Esophagus squamous epithelium (tissue), 5 donors: ENCODE data around the gene POR. TPM values are rescaled to one million over a fixed set of nuclear protein-coding genes. Genes with fewer than 3 reads are reported as not detected.

Experiments used
- DNase-seq: peaks from one replicate; lab custom pipeline; 2025; lab: John Stamatoyannopoulos, UW
- H3K27ac ChIP-seq, 4 donors: fragments of 200-600 bp; sonication (generic); one replicate each; pipeline ENCODE4 v1.5.1; 2016 to 2019; ENCODE audit warnings: mild to moderate bottlenecking in 1 of 4
- H3K27me3 ChIP-seq, 4 donors: fragments of 200-600 bp; sonication (generic); 1 replicate in 3 of 4; 2 replicates in 1 of 4; pipeline versions ENCODE4 v1.5.1 to v1.6.0; 2017 to 2021; ENCODE audit warnings: antibody characterized with exemption in 1 of 4
- H3K36me3 ChIP-seq, 3 donors: fragments of 200-600 bp; sonication (generic); one replicate each; pipeline ENCODE4 v1.5.1; 2016 to 2019
- H3K4me1 ChIP-seq, 3 donors: fragments of 200-600 bp; sonication (generic); one replicate each; pipeline ENCODE4 v1.5.1; 2017 to 2019
- H3K4me3 ChIP-seq, 4 donors: fragments of 200-600 bp; sonication (generic); 1 replicate in 3 of 4; 2 replicates in 1 of 4; pipeline ENCODE4 v1.5.1; 2016 to 2019; ENCODE audit warnings: mild to moderate bottlenecking in 2 of 4, moderate library complexity in 1 of 4
- H3K9me3 ChIP-seq, 3 donors: fragments of 200-600 bp; sonication (generic); one replicate each; pipeline ENCODE4 v1.5.1; 2016 to 2019
- POLR2A ChIP-seq, 4 donors: fragments of 450-650 bp; IDR thresholded peaks; one replicate each; pipeline ENCODE4 v1.6.1; 2017; ENCODE audit warnings: antibody characterized with exemption in 4 of 4, mild to moderate bottlenecking in 4 of 4, moderate library complexity in 3 of 4
- WGBS, 2 donors: methylation state at CpG; one replicate each; pipeline ENCODE4 v1.1.5; 2018; 5-methylcytosine and 5-hydroxymethylcytosine counted together
- intact Hi-C: fragments of 100-400 bp; cut with DNase I; formaldehyde crosslinking; loops from one replicate; pipeline ENCODE4 v1.15.0; 2022
- total RNA-seq, 4 donors: library from RNA; depleted of rRNA; stranded (reverse); fragments of >200 nt; gene quantifications; one replicate each; pipeline ENCODE4 v1.1.0, GENCODE V29; 2016
- TF ChIP-seq, protein P1 (sequence below), 6 experiments: fragments of 450-650 bp in 4 of 6; fragments of 200-600 bp in 2 of 6; sonication (generic) in 2 of 6; IDR thresholded peaks; one replicate each; pipeline ENCODE4 v1.5.1; 2016 to 2019; ENCODE audit warnings: antibody characterized with exemption in 6 of 6, mild to moderate bottlenecking in 4 of 6, moderate library complexity in 4 of 6
- donor health status: DM: yes; HTN: yes; CAD: no.

The POR gene
- total RNA-seq, 4 donors from 2014 or later: 71.0 to 116 (median 81.6) TPM

DNA sequence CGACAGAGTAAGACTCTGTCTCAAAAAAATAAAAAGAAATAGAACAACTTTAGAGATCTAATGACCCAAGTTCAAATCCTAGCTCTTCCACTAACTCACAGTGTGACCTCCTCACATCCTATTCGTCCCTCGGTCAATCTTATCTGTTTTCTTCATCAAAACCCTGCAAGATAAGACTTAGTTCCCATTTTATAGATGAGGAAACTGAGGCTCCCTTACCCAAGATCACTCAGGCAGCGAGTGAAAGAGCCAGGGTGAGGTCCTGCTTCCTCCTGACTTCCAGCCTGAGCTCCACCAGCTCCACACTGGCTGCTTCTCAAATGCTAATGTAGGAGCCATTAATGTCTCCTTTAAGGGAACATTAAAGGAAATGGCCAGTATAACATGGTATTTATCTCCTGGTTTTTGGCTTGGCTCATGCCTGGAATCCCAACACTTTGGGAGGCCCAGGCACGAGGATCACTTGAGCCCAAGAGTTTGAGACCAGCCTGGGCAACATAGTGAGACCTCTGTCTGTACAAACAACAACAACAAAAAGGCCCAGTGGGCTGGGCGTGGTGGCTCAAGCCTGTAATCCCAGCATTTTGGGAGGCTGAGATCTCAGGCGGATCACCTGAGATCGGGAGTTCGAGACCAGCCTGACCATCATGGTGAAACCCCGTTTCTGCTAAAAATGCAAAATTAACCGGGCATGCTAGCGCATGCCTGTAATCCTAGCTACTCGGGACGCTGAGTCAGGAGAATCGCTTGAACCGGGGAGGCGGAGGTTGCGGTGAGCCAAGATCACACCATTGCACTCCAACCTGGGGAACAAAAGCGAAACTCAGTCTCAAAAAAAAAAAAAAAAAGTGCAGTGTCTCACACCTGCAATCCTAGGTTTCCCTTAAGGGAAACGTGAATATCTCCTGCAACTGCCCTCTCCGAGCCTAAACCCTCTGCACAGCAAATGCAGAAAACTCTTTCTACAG, 39.6 kb upstream of the POR start:
- no peaks in the 10 kb centered on the region for H3K9me3 ChIP-seq
- H3K27ac ChIP-seq: peak overlapping the region in 3 of 4 donors; percentile 19 to 71 (median 61)
- H3K4me3 ChIP-seq: no peak overlapping the region
- 54 to 66% methylated on average over 12 to 13 of the region's 21 CpGs for WGBS, 2 donors
- H3K27me3 ChIP-seq: no peaks in the 10 kb centered on the region
- no peak for DNase-seq
- H3K4me1 ChIP-seq: peaks cover 3 to 51% (median 20%) of the 10 kb centered on the region in 3 donors
- no peak for TF ChIP-seq POLR2A (IDR thresholded peaks at IDR 0.05)
- TF ChIP-seq, protein P1, sequence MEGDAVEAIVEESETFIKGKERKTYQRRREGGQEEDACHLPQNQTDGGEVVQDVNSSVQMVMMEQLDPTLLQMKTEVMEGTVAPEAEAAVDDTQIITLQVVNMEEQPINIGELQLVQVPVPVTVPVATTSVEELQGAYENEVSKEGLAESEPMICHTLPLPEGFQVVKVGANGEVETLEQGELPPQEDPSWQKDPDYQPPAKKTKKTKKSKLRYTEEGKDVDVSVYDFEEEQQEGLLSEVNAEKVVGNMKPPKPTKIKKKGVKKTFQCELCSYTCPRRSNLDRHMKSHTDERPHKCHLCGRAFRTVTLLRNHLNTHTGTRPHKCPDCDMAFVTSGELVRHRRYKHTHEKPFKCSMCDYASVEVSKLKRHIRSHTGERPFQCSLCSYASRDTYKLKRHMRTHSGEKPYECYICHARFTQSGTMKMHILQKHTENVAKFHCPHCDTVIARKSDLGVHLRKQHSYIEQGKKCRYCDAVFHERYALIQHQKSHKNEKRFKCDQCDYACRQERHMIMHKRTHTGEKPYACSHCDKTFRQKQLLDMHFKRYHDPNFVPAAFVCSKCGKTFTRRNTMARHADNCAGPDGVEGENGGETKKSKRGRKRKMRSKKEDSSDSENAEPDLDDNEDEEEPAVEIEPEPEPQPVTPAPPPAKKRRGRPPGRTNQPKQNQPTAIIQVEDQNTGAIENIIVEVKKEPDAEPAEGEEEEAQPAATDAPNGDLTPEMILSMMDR (IDR thresholded peaks at IDR 0.05): no peak
- intact Hi-C loops: no loop called here
- no peaks in the 10 kb centered on the region for H3K36me3 ChIP-seq

DNA sequence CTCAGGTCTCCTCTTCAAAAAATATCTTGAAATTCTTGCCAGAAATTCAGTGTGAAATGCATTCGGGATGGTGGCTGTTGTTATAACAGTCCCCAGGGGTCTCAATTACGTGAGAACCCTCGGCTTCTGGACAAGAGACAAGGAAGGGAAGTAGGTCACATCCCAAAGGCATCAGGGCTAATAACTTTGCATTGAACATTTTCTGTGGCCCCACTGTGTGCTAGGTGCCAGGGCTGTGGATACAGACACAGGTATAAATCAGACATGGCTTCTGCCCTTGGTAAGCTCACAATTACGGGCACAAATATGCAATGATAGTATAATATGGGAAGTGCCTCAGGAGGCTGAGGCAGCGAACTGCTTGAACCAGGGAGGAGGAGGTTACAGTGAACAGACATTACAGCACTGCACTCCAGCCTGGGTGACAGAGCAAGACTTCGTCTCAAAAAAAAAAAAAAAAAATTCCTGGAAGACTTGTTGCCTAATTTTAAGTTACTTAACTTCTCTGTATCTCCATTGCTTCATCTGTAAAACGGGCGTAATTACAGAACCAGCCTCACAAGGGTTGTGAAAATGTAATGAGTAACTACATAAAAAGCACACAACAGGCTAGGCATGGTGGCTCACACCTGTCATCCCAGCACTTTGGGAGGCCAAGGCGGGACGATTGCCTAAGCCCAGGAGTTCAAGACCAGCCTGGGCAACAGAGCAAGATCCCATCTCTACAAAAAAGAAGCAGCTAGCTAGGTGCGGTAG, 38.7 kb upstream of the POR start:
- no peak overlapping the region for H3K4me3 ChIP-seq
- H3K36me3 ChIP-seq: peaks cover 0 to 8% (median 1%) of the 10 kb centered on the region in 3 donors
- H3K27ac ChIP-seq: peak overlapping the region in 3 of 4 donors; percentile 19 to 71 (median 61)
- TF ChIP-seq, protein P1 (IDR thresholded peaks at IDR 0.05): no peak
- TF ChIP-seq POLR2A (IDR thresholded peaks at IDR 0.05): no peak
- no peaks in the 10 kb centered on the region for H3K27me3 ChIP-seq
- DNase-seq: no peak
- H3K9me3 ChIP-seq: no peaks in the 10 kb centered on the region
- WGBS, 2 donors: 39 to 44% methylated on average over 8 to 11 of the region's 11 CpGs
- intact Hi-C loops: no loop called here
- peaks cover 3 to 58% (median 21%) of the 10 kb centered on the region in 3 donors for H3K4me1 ChIP-seq

- Histone ChIP-seq H3K27ac (peak overlapping the region; percentile 84 to 94 (median 89)), H3K9me3 (no peaks in the 10 kb centered on the region), H3K4me3 (peak overlapping the region; percentile 70 to 92 (median 76)), H3K27me3 (no peaks in the 10 kb centered on the region), H3K36me3 (peaks cover 5 to 29% (median 14%) of the 10 kb centered on the region in 3 donors), H3K4me1 (peaks cover 0 to 42% (median 15%) of the 10 kb centered on the region in 3 donors)
- intact Hi-C loops: no loop called here
- 13 to 18% methylated on average over 10 of the region's 10 CpGs for WGBS, 2 donors
- no peak for DNase-seq
- TF ChIP-seq, protein P1 (IDR thresholded peaks at IDR 0.05): no peak
- TF ChIP-seq POLR2A (IDR thresholded peaks at IDR 0.05): no peak
Observed at GRCh38 chr7:75878312-75878768, 36.6 kb upstream of the POR start.

DNA sequence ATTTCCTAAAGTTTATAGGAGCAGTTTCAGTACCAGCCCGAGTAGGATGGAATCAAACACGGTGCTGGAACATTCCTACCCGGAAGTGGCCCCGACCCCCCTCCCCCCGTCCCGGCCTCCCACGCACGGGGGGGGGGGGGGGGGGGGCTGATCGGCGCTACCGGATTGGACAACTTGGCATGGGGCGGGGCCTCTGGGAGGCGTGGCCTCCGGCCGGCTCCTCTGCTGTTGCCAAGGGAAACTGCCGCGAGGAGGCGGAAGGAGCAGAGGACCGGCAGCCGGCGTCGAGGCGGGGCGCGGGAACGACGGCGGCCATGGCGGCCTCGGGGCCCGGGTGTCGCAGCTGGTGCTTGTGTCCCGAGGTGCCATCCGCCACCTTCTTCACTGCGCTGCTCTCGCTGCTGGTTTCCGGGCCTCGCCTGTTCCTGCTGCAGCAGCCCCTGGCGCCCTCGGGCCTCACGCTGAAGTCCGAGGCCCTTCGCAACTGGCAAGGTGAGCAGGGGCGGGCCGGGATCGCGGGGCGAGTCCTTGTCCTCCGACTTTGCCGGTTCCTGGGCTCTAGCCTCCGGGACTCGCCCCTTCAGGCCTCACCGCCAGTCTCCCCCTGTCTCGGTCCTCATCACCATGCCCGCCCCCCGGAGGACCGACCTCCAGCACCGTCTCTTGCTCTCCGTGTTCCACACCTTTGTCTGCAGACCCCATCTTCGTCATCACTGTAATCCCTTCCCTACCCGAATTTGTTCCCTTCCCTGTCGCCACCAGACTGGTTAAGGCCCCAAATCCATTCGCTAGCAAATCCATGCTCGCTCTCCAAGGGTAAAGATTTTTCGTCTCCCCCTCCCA, 36.0 kb upstream of the POR start, which contains the start of gene RHBDD2:
Gene RHBDD2 (plus strand): TSS at position 266 of the 843 bp plus-strand sequence. CDS start 49 bp downstream, at position 315.
- peak; percentile 79 for DNase-seq
- H3K4me1 ChIP-seq: peaks cover 0 to 42% (median 15%) of the 10 kb centered on the region in 3 donors
- no peaks in the 10 kb centered on the region for H3K9me3 ChIP-seq
- whole genome bisulfite sequencing, 2 donors: 0 to 1% methylated on average over 17 to 20 of the region's 65 CpGs
- peaks cover 7 to 35% (median 19%) of the 10 kb centered on the region in 3 donors for H3K36me3 ChIP-seq
- peak within 1 kb of the TSS; percentile 84 to 94 (median 89) for H3K27ac ChIP-seq
- peak in 3 of 4 donors; percentile 96 to 97 (median 97) for TF ChIP-seq POLR2A (IDR thresholded peaks at IDR 0.05)
- TF ChIP-seq, protein P1 (IDR thresholded peaks at IDR 0.05): peak in 3 of 6 experiments; percentile 12 to 34 (median 15)
- H3K27me3 ChIP-seq: no peaks in the 10 kb centered on the region
- peak within 1 kb of the TSS; percentile 70 to 92 (median 76) for H3K4me3 ChIP-seq
- intact Hi-C loops: no loop called here
